ENCODE data around the gene SNX8. TPM values are rescaled to one million over a fixed set of nuclear protein-coding genes. Genes with fewer than 3 reads are reported as not detected.
"Not testable (repeated sequence)": the region's sequence is repeated elsewhere in the genome, so short reads cannot be mapped to it uniquely, and the experiment has no call there.

The SNX8 gene
- total and polyA plus RNA-seq, 2 experiments from 2014 or later: 13.1 to 44.4 TPM

GRCh38 chr7:2269991-2270460 is 44.2 kb downstream of the SNX8 start:
- in situ Hi-C loops (cut with MboI): no loop called here
- H3F3A ChIP-seq (ENCODE audit: insufficient read depth): no peaks in the 10 kb centered on the region
- DNase-seq: no peak
- H3K27me3 ChIP-seq (replicated peaks; ENCODE audit: insufficient read depth): no peaks in the 10 kb centered on the region
- H3K9me3 ChIP-seq (ENCODE audit: low read depth): no peaks in the 10 kb centered on the region
- H3K4me3 ChIP-seq: no peak overlapping the region
- H2AFZ ChIP-seq: no peak overlapping the region
- no peaks in the 10 kb centered on the region for H3K79me2 ChIP-seq (ENCODE audit: insufficient read depth)
- no peak overlapping the region for H3K27ac ChIP-seq
- WGBS, 2 experiments (ENCODE audit: low coverage in 1 of 2, low lambda C conversion rate in 2 of 2, missing lambda C conversion rate in 2 of 2): 87 to 95% methylated on average over 10 of the region's 10 CpGs
- no peak overlapping the region for H3K4me2 ChIP-seq (ENCODE audit: unreplicated experiment)
- TF ChIP-seq EZH2 (IDR thresholded peaks at IDR 0.05; ENCODE audit: insufficient read depth, poor library complexity, severe bottlenecking): no peak
- no peak for TF ChIP-seq EZH2phosphoT487 (IDR thresholded peaks at IDR 0.05; ENCODE audit: insufficient read depth, low read depth)
- H3K9ac ChIP-seq: no peak overlapping the region
- peaks cover 6% of the 10 kb centered on the region for H3K4me1 ChIP-seq (ENCODE audit: insufficient read depth)
- H3K9me2 ChIP-seq (ENCODE audit: insufficient read depth): no peaks in the 10 kb centered on the region
- H3K36me3 ChIP-seq (ENCODE audit: low read depth): no peaks in the 10 kb centered on the region
- no peaks in the 10 kb centered on the region for H4K20me1 ChIP-seq (ENCODE audit: insufficient read depth)

- H3K9me2 ChIP-seq (ENCODE audit: insufficient read depth); H3K36me3 ChIP-seq (ENCODE audit: low read depth); H3K79me2 ChIP-seq (ENCODE audit: insufficient read depth); H3F3A ChIP-seq (ENCODE audit: insufficient read depth); H3K4me3 ChIP-seq; H3K4me2 ChIP-seq (ENCODE audit: unreplicated experiment); H4K20me1 ChIP-seq (ENCODE audit: insufficient read depth); in situ Hi-C loops (cut with MboI); H3K9me3 ChIP-seq (ENCODE audit: low read depth); H3K27me3 ChIP-seq (replicated peaks; ENCODE audit: insufficient read depth); H2AFZ ChIP-seq; H3K4me1 ChIP-seq (ENCODE audit: insufficient read depth); H3K27ac ChIP-seq; H3K9ac ChIP-seq: not testable (repeated sequence)
- DNase-seq: peak; percentile 46
- 54 to 69% methylated on average over 11 to 13 of the region's 18 CpGs for WGBS, 2 experiments (ENCODE audit: low coverage in 1 of 2, low lambda C conversion rate in 2 of 2, missing lambda C conversion rate in 2 of 2)
These were observed 44.9 kb downstream of the SNX8 start for GRCh38 chr7:2269089-2269990.

- Histone ChIP-seq H3K79me2 (ENCODE audit: insufficient read depth) (no peaks in the 10 kb centered on the region), H3K4me1 (ENCODE audit: insufficient read depth) (peaks cover 6% of the 10 kb centered on the region), H2AFZ (no peak overlapping the region), H3K4me2 (ENCODE audit: unreplicated experiment) (no peak overlapping the region), H3F3A (ENCODE audit: insufficient read depth) (no peaks in the 10 kb centered on the region), H3K9me2 (ENCODE audit: insufficient read depth) (no peaks in the 10 kb centered on the region), H3K9ac (peak overlapping the region; percentile 10; the same call in 1 of the 2 replicates), H3K9me3 (ENCODE audit: low read depth) (no peaks in the 10 kb centered on the region), H3K4me3 (no peak overlapping the region), H3K36me3 (ENCODE audit: low read depth) (no peaks in the 10 kb centered on the region), H3K27ac (no peak overlapping the region), H3K27me3 (replicated peaks; ENCODE audit: insufficient read depth) (no peaks in the 10 kb centered on the region), H4K20me1 (ENCODE audit: insufficient read depth) (no peaks in the 10 kb centered on the region)
- no peak for TF ChIP-seq EZH2phosphoT487 (IDR thresholded peaks at IDR 0.05; ENCODE audit: insufficient read depth, low read depth)
- 55 to 58% methylated on average over 10 of the region's 10 CpGs for WGBS, 2 experiments (ENCODE audit: low coverage in 1 of 2, low lambda C conversion rate in 2 of 2, missing lambda C conversion rate in 2 of 2)
- in situ Hi-C loops (cut with MboI): no loop called here
- peak; percentile 64 for DNase-seq
These were observed 47.3 kb downstream of the SNX8 start for GRCh38 chr7:2266911-2267310.

- Histone ChIP-seq H4K20me1 (ENCODE audit: insufficient read depth) (no peaks in the 10 kb centered on the region), H3F3A (ENCODE audit: insufficient read depth) (no peaks in the 10 kb centered on the region), H3K36me3 (ENCODE audit: low read depth) (no peaks in the 10 kb centered on the region), H2AFZ (no peak overlapping the region), H3K4me3 (no peak overlapping the region), H3K27ac (no peak overlapping the region), H3K4me2 (ENCODE audit: unreplicated experiment) (no peak overlapping the region), H3K9me3 (ENCODE audit: low read depth) (no peaks in the 10 kb centered on the region), H3K27me3 (replicated peaks; ENCODE audit: insufficient read depth) (no peaks in the 10 kb centered on the region), H3K9me2 (ENCODE audit: insufficient read depth) (no peaks in the 10 kb centered on the region), H3K4me1 (ENCODE audit: insufficient read depth) (peaks cover 6% of the 10 kb centered on the region), H3K9ac (no peak overlapping the region), H3K79me2 (ENCODE audit: insufficient read depth) (no peaks in the 10 kb centered on the region)
- DNase-seq: no peak
- in situ Hi-C loops (cut with MboI): no loop called here
- TF ChIP-seq EZH2phosphoT487 (IDR thresholded peaks at IDR 0.05; ENCODE audit: insufficient read depth, low read depth): no peak
- no peak for TF ChIP-seq EZH2 (IDR thresholded peaks at IDR 0.05; ENCODE audit: insufficient read depth, poor library complexity, severe bottlenecking)
- WGBS, 2 experiments (ENCODE audit: low coverage in 1 of 2, low lambda C conversion rate in 2 of 2, missing lambda C conversion rate in 2 of 2): 96 to 97% methylated on average over 23 of the region's 23 CpGs
These were observed 50.1 kb downstream of the SNX8 start for GRCh38 chr7:2264158-2264557.
